ENCODE measurements around the gene TM4SF1. TPM values are rescaled to one million over a fixed set of nuclear protein-coding genes. Genes with fewer than 3 reads are reported as not detected.

The TM4SF1 gene
- total RNA-seq, 1 experiment from 2014 or later = 1,063 TPM

DNA sequence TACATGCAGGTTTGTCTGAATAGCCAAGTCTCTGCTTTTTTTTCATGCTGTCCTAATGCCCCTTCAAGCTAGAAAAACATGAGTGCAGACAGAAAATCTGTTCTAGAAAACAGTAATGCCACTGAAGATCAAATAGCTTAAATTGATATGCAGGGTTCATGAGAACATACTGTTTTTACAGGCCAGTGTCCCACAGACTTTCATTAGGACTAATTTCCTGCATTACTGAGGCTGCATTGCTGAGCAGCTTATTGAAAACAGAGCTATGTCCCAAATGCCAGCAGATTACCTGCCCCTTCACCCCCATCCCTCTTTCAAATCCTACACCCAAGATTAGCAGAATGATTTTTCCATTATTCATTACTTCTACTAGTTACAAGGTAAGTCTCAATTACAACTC lies 44.7 kb downstream of the TM4SF1 start:
- peaks cover 6% of the 10 kb centered on the region; the same call in 1 of the 2 replicates for H3K36me3 ChIP-seq (ENCODE audit: control insufficient read depth, insufficient read depth, low read length)
- H3K27ac ChIP-seq (ENCODE audit: low read length) = peak overlapping the region; percentile 100
- peak overlapping the region; percentile 45 to 47 for H3K4me3 ChIP-seq (ENCODE audit: low read depth in 2 of 2, low read length in 2 of 2)
- in situ Hi-C loops (cut with HindIII; ENCODE audit: low pct_unique_long_range_greater_than_20kb, low sequenced_read_pairs) (no loop called here), intact Hi-C loops (cut with micrococcal nuclease; ENCODE audit: unreplicated experiment) (loop anchor here (1.0 to 5.0 kb wide), 4 partner anchors 35 to 375 kb away; no protein-coding TSS in a partner anchor)
- no TSS peak for BruUV-seq (replicated peaks)
- ATAC-seq (peak; percentile 58), DNase-seq (ENCODE audit: low read depth, low spot score) (peak; percentile 53)
- H3K27me3 ChIP-seq (ENCODE audit: control insufficient read depth, insufficient read depth, low read length) = no peaks in the 10 kb centered on the region
- POLR2A ChIA-PET = interaction anchor here (0.5 to 1.1 kb wide), 4 partner anchors 16 to 110 kb away, joined by 3 to 7 read pairs (median 4); no protein-coding TSS in a partner anchor
- CTCF ChIA-PET = interaction anchor here (0.6 to 0.7 kb wide), 2 partner anchors 246 to 377 kb away, joined by 3 to 8 read pairs; no protein-coding TSS in a partner anchor
- peaks cover 4% of the 10 kb centered on the region; the same call in 1 of the 2 replicates for H3K9me3 ChIP-seq (ENCODE audit: control insufficient read depth, insufficient read depth, low read depth, low read length)
- TF ChIP-seq POLR2AphosphoS5 (IDR thresholded peaks at IDR 0.05; ENCODE audit: low read depth, low read length) = peak; percentile 40; the same call in 1 of the 2 replicates
- TF ChIP-seq REST (IDR thresholded peaks at IDR 0.05; ENCODE audit: insufficient read depth in 1 of 2, low read depth in 2 of 2, low read length in 1 of 2) = no peak
- peaks cover 49% of the 10 kb centered on the region for H3K4me1 ChIP-seq (ENCODE audit: control insufficient read depth, insufficient read depth, low read length)

- POLR2A ChIA-PET = interaction anchor here (0.5 to 1.1 kb wide), 4 partner anchors 16 to 110 kb away, joined by 3 to 7 read pairs (median 4); no protein-coding TSS in a partner anchor
- Histone ChIP-seq H3K36me3 (ENCODE audit: control insufficient read depth, insufficient read depth, low read length) (peaks cover 6% of the 10 kb centered on the region; the same call in 1 of the 2 replicates), H3K27me3 (ENCODE audit: control insufficient read depth, insufficient read depth, low read length) (no peaks in the 10 kb centered on the region), H3K27ac (ENCODE audit: low read length) (peak overlapping the region; percentile 100), H3K4me3 (ENCODE audit: low read depth in 2 of 2, low read length in 2 of 2) (peak overlapping the region; percentile 45 to 47), H3K4me1 (ENCODE audit: control insufficient read depth, insufficient read depth, low read length) (peaks cover 49% of the 10 kb centered on the region), H3K9me3 (ENCODE audit: control insufficient read depth, insufficient read depth, low read depth, low read length) (peaks cover 4% of the 10 kb centered on the region; the same call in 1 of the 2 replicates)
- ATAC-seq (no peak), DNase-seq (ENCODE audit: low read depth, low spot score) (no peak)
- CTCF ChIA-PET = interaction anchor here (0.6 to 0.7 kb wide), 2 partner anchors 68 to 245 kb away, joined by 3 read pairs; no protein-coding TSS in a partner anchor
- intact Hi-C loops (cut with micrococcal nuclease; ENCODE audit: unreplicated experiment) (loop anchor here (1.0 to 5.0 kb wide), 4 partner anchors 35 to 375 kb away; no protein-coding TSS in a partner anchor), in situ Hi-C loops (cut with HindIII; ENCODE audit: low pct_unique_long_range_greater_than_20kb, low sequenced_read_pairs) (no loop called here)
- TF ChIP-seq TCF7L2 (IDR thresholded peaks at IDR 0.05; ENCODE audit: low read depth, low read length) (no peak), POLR2AphosphoS5 (IDR thresholded peaks at IDR 0.05; ENCODE audit: low read depth, low read length) (no peak)
- TF ChIP-seq, protein P1, sequence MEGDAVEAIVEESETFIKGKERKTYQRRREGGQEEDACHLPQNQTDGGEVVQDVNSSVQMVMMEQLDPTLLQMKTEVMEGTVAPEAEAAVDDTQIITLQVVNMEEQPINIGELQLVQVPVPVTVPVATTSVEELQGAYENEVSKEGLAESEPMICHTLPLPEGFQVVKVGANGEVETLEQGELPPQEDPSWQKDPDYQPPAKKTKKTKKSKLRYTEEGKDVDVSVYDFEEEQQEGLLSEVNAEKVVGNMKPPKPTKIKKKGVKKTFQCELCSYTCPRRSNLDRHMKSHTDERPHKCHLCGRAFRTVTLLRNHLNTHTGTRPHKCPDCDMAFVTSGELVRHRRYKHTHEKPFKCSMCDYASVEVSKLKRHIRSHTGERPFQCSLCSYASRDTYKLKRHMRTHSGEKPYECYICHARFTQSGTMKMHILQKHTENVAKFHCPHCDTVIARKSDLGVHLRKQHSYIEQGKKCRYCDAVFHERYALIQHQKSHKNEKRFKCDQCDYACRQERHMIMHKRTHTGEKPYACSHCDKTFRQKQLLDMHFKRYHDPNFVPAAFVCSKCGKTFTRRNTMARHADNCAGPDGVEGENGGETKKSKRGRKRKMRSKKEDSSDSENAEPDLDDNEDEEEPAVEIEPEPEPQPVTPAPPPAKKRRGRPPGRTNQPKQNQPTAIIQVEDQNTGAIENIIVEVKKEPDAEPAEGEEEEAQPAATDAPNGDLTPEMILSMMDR (IDR thresholded peaks at IDR 0.05) = no peak
- BruUV-seq (replicated peaks) = TSS peak; percentile 82
These were observed 45.2 kb downstream of the TM4SF1 start for GRCh38 chr3:149332227-149332765.

- Histone ChIP-seq H3K9me3 (ENCODE audit: control insufficient read depth, insufficient read depth, low read depth, low read length) (peaks cover 4% of the 10 kb centered on the region; the same call in 1 of the 2 replicates), H3K27me3 (ENCODE audit: control insufficient read depth, insufficient read depth, low read length) (no peaks in the 10 kb centered on the region), H3K27ac (ENCODE audit: low read length) (peak overlapping the region; percentile 100), H3K4me1 (ENCODE audit: control insufficient read depth, insufficient read depth, low read length) (peaks cover 48% of the 10 kb centered on the region), H3K36me3 (ENCODE audit: control insufficient read depth, insufficient read depth, low read length) (peaks cover 6% of the 10 kb centered on the region; the same call in 1 of the 2 replicates), H3K4me3 (ENCODE audit: low read depth in 2 of 2, low read length in 2 of 2) (peak overlapping the region; percentile 45 to 47; a peak in 3 of 4 replicates)
- intact Hi-C loops (cut with micrococcal nuclease; ENCODE audit: unreplicated experiment) = loop anchor here (5.0 kb wide), 3 partner anchors 36 to 374 kb away; no protein-coding TSS in a partner anchor
- ChIA-PET CTCF (no interaction called here), POLR2A (no interaction called here)
- TF ChIP-seq REST (IDR thresholded peaks at IDR 0.05; ENCODE audit: insufficient read depth in 1 of 2, low read depth in 2 of 2, low read length in 1 of 2) (no peak), POLR2AphosphoS5 (IDR thresholded peaks at IDR 0.05; ENCODE audit: low read depth, low read length) (no peak), SIN3A (IDR thresholded peaks at IDR 0.05; ENCODE audit: borderline replicate concordance, insufficient read depth, low read depth, low read length) (no peak), TCF7L2 (IDR thresholded peaks at IDR 0.05; ENCODE audit: low read depth, low read length) (no peak)
- TF ChIP-seq, protein P1 (IDR thresholded peaks at IDR 0.05) = no peak
- ATAC-seq (no peak), DNase-seq (ENCODE audit: low read depth, low spot score) (no peak)
- no TSS peak for BruUV-seq (replicated peaks)
- in situ Hi-C loops (cut with HindIII; ENCODE audit: low pct_unique_long_range_greater_than_20kb, low sequenced_read_pairs) = no loop called here
These were observed 46.1 kb downstream of the TM4SF1 start for GRCh38 chr3:149331396-149331795.

Measured in Panc1 (cell line).